ENCODE results near the gene SUDS3.

Gene SUDS3

DNA sequence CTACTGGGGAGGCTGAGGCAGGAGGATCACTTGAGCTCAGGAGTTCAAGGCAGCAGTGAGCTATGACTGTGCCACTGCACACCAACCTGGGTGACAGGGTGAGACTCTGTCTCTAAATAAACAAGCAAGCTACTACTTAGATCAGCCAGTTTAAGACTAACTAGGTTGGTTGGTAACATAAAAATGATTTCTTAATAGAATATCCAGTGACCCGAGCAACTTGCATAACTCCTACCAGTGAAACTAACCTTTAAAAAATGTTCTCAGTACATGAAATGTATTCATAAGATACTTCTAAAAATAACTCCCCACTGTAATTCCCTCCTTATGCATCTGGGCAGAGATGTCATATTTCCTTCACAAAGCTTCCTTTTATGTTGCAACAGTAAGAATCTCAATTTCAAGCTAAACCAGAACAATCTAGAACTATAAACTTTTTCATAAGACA, 19.5 kb upstream of the SUDS3 start:
- DNase-seq (ENCODE audit: low read depth in 2 of 2) = no peak

DNA sequence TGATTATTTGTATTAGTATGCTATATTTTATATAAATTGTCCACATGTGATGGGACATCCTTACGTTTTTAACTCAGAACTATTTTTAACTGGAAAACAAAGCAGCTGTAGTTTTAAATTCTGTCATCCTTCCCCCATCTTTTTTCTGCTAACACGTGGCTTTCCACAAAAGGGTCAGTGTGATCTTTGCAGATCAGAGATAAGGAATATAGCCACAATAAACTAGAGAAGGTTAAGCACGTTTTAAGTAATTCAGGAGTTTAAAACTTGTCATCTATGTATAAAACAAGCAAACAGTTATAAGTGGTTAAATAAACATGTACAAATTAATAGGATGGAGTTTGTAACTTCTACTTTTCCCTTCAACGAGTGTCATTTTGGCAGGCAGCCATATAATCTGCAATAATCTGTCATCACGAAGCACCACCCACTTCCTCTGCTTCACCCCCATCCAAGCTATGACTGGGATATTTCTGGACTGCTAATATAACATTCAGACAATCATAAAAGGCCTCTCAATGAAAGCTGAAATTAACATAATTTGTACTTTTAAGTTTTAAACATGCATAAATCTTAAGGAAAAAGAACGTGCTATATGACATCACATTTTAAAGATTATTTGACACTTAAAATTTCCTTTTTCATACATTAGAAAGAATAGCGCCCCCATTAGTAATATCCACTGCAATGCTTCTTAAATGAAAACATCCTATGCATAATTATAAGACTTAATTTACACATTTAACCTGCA, 18.9 kb upstream of the SUDS3 start:
- peak in 1 of 2 experiments; percentile 29 for DNase-seq (ENCODE audit: low read depth in 2 of 2)

DNA sequence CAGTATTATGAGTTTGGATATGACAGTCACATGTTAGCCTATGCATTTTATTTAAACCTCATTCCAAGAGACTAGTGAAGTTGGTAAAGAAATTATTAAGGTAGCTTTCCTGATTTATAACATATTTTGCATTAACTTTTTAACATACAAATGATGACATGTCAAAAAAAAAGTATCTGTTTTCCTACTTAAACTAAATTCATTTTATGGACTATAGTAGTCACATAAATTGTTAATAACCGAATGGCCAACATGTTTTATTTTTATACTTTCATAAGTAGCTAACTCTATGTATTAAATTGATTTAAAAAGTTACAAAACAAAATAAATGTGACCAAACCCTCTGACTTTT, 18.4 kb upstream of the SUDS3 start:
- no peak for DNase-seq (ENCODE audit: low read depth in 2 of 2)

DNA sequence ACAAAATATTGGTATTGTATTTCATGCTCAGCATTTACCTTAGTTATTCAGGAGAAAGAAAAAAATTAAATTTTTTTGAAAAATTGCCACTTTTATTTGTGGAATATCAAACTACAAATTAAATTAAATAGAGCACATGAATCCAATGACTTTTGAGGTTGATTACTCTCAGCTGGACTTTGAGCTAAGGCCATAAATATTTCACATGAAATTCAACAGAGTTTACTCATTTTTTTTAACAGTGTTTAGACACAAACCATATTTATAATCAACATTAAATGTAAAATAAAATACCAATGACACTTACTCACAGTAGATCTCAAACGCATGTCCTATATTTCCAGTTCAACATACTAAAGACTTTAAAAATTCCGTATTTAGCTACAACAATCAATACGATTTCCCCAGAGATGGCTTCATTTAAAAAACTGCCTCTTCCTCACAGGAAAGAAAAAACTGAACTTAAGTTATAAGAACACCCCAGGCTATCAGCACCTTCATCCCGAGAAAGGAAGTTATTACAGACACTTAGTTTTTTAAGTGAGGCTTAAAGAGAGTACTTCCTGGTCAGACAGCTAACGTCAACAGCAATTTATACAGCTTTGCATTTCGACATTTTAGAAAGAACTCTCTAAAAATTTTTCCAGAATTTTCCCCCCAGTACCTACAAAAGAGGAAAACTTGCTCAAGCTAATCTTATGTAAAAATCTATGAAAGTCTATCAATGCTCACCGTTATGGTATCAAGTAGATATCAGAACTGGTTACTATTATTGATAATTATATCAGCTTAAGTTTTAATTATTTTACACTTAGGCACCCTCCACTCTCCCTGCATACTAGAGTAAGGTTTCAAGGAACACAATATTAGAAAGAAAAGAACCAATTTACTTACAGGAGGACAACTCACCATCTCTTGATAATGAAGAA, 17.5 kb upstream of the SUDS3 start:
- DNase-seq (ENCODE audit: low read depth in 2 of 2) = no peak

DNA sequence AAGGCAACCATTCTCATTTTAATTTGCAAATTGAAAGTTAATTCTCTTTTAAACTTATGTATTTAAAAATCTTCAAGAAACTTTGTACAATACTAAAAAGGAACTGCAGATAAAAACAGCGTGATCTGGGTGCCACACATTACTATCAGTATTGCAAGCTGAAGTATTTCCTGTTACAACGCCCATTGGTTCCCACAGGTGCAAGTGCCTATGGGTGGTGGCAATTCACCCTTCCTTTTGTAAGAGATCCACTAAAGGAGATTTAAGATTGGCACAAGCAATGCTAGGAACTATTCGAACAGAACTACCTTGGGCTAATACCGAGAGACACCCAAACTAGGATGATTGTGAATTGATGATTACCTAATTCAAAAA, 16.8 kb upstream of the SUDS3 start:
- no peak for DNase-seq (ENCODE audit: low read depth in 2 of 2)

DNA sequence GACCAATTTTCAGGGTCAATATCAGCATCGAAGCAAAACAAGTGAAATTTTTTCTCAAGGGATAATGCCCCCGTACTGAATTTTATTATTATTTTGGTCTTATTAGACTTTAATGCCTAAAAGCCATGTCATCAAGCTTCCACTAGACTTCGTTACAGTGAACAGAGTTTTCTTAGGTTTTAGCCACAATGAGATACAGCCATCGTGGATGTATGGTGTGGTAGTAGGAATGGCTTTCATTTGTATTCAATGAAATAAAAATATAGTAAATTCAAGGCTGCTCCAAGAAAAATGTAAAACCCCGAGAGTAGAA, 15.3 kb upstream of the SUDS3 start:
- DNase-seq (ENCODE audit: low read depth in 2 of 2) = no peak

DNA sequence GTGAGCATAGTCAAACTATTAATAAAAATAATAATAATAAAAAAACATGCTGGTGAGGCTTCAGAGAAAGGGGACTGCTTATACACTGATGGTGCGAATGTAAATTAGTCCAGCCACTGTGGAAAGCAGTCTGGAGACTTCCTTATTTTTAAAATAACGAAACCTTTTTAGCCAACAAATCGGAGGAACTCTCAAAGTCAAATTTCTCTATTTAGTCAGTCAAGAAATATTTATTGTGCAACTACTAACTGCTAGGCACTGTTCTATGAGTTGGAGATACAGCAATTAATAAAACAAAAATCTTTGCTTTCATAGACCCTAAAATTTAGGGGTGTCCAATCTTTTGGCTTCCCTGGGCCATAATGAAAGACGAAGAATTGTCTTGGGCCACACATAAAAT, 14.5 kb upstream of the SUDS3 start:
- no peak for DNase-seq (ENCODE audit: low read depth in 2 of 2)

DNA sequence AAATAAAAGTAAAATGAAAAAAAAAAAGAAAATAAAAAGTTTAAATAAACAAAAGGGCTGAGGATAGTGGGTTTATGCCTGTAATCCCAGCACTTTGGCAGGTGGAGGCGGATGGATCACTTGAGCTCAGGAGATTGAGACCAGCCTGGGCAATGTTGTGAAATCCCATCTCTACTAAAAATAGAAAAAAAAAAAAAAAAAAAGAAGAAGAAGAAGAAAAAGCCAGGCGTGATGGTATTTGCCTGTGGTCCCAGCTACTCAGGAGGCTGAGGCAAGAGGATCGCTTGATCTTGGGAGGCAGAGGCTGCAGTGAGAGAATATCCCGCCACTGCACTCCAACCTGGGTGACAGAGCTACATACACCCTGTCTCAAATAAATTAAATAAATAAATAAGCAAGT, 7.5 kb upstream of the SUDS3 start:
- no peak for DNase-seq (ENCODE audit: low read depth in 2 of 2)

DNA sequence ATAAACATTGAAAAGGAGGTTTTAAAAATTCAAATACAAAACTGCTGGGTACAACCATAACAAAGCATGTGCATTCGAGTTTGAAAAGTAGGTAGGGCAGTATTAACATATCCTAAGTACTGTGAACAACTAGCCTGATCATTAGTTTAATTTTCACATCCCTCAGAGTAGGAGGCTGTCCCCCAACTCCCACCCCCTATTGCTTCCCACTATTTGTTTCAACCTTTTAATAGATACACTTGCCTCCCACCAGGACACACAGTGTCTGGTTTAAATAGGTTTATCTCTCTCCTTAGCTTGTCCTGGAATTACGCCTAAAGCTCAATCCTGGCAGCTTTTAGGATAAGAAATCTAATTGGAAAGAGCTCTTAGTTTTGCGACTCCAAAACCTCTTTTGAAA, 5.8 kb upstream of the SUDS3 start:
- no peak for DNase-seq (ENCODE audit: low read depth in 2 of 2)

DNA sequence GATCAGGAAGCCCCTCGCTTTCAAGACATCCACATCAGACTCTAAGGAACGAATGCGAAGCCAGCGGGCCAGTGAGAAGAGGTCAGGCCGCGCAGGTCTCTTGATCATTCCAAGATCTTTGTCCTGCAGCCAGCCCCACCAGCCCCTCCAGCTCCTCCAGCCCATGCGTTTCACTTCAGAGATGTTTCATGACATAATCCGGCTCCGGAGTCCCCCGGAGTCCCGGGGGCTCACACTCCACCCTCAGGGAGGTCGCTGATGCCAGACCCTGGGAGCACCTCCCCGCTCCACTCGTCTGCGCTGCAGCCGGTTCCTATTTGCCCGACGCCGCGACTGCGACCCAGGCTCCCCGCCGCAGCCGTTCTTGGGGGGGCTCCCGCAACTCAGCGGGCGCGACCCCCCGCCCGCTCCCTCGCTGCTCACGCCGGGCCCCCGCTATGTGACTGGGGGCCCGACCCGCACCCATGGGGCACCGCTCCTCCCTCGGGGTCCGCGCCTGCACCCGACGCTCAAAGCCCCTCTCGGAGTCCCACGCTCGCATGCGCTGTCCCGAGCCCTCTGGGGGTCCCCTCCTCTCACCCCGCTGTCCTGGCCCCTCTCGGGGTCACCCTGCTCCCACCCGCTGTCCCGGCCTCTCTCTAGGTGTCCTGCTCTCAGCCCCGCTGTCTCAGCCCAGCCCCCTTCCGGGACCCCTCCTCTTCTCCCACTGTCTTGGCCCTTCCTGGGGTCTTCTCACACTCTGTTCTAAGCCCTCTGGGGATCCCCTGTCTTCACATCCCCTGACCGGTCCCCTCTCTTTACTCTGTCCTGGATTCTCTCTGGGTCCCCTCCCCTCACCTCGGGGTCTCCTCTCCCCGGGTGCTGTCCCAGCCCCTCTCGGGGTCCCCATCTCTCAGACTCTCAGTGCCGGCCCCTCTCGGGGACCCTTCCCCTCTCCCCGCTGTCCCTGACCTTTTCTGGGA, 4.8 kb upstream of the SUDS3 start:
- no peak for DNase-seq (ENCODE audit: low read depth in 2 of 2)

DNA sequence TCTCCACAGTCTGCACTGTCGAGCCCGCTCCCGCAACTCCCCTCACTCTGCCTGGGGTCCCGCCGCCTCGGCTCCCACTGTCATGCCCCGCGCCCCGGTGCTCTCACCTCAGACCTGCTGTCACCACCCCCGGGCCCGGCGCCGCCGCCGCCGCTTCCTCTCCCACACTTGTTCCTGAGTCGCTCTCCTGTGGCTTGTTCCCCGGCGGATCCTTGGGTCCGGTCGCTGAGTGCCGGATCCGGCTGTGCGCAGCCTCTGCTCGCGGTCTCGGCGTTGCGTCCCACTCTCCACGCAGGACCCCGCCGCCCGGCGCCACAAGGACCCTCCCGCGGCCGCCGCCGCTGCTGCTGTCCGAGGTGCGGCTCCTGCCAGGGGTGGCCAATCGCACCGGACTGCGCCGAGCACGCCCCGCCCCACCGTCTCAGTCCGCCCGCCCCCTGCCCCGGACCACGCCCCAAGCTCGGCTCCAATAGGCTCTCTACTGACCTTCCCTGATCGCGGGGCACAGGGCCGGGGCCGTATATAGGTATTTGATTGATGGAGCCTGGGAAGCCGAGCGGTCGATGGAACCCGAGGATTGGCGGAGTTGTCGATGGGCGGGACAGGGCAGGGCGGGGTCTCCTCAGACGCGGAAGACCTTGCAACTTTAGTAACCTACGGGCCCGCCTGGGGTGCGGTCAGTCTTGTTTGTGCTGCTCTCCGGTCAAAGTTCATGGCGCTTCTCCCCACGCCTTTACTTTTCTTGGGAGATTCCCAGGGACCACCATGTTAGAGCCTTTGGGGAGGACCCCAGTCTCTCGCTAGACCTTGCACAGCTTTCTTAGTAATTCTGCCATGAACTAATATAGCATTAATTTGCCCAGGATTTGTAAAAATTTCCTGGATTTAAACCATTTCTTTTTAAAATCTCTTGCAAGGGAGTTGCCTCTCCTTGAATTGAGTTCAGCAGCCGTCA, 3.5 kb upstream of the SUDS3 start, which contains the start of gene TAOK3:
Gene TAOK3, minus strand, starts transcription at position 367 of the 955 bp plus-strand sequence. CDS start 117,340 bp downstream, outside the sequence.
- peak; percentile 94 to 95 for DNase-seq (ENCODE audit: low read depth in 2 of 2)

DNA sequence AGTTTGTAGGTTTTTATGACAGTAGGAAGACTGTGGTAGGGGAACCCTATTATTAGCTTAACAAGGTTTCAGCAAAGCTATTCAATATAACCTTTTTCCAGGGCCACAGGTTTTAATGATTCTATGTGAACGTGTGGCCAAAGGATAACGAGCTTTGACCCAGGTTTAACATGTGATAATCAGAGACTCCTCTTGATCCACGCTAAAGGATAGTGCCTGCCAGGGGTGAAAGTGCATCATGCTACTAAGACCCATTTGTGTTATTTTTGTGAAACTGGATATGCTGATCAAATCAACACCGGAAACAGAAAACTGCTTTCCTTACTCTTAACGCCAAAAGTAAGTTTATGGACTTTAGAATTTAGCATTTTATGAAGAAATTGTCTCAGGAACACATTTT, 2.7 kb upstream of the SUDS3 start:
- no peak for DNase-seq (ENCODE audit: low read depth in 2 of 2)

DNA sequence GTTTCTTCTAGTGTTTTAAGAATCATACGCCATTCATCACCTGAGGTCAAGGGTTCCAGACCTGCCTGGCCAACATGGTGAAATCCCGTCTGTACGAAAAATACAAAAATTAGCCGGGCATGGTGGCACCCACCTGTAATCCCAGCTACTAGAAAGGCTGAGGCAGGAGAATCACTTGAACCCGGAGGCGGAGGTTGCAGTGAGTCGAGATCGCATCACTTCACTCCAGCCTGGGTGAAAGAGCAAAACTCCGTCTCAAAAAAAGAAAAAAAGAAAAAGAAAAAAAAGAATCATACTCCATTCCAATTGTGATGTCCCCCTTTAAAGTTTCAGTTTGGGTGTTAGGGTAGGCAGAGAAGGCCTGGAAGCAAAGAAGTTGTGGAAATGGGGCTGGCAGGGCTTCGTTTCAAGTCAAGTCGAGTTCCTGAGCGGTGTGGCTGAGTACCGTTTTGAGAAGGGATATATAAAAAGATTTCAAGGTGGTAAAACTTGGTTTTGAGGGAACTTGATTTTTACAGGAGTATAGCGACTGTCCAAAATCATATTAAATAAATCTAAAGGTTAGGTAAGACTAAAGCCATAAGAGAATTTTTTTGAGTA, 2.1 kb upstream of the SUDS3 start:
- DNase-seq (ENCODE audit: low read depth in 2 of 2) = no peak

DNA sequence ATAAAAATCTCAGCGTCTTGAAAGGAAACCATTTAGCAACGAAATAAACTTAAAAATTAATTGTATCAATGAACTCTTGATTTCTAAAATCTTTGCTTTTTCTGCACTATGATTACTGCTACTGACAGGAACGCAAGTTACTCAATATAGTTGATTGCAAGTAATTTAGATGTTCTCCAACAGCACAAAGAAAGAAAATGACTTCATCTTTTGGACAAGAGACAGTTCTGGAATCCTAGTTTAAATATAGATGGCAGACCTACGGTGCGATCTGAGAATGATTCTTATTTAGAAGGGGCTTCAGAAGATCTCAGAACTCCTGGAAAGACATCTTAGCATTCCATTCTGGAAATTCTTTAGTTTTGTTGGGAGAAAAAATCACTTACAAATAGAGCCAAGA, 1.4 kb upstream of the SUDS3 start:
- no peak for DNase-seq (ENCODE audit: low read depth in 2 of 2)

DNA sequence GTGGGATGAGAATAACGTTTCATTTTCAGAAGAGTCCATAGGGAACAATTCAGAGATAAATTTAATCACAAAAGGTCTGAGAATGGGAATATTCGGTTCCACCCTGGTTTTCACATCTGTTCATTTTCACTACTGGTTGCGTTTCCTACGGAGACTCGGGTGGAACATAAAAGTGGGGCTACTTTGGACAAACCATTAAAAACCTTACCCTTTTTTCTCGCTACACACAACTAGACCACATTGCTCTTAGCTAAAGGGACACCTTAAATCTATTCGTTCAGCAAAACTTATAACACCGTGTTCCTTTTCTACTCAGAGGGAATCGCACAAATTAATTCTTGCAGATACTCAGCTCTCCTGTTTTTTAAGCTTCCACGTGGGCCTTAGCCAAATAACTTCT, 1.0 kb upstream of the SUDS3 start:
- DNase-seq (ENCODE audit: low read depth in 2 of 2) = no peak

DNA sequence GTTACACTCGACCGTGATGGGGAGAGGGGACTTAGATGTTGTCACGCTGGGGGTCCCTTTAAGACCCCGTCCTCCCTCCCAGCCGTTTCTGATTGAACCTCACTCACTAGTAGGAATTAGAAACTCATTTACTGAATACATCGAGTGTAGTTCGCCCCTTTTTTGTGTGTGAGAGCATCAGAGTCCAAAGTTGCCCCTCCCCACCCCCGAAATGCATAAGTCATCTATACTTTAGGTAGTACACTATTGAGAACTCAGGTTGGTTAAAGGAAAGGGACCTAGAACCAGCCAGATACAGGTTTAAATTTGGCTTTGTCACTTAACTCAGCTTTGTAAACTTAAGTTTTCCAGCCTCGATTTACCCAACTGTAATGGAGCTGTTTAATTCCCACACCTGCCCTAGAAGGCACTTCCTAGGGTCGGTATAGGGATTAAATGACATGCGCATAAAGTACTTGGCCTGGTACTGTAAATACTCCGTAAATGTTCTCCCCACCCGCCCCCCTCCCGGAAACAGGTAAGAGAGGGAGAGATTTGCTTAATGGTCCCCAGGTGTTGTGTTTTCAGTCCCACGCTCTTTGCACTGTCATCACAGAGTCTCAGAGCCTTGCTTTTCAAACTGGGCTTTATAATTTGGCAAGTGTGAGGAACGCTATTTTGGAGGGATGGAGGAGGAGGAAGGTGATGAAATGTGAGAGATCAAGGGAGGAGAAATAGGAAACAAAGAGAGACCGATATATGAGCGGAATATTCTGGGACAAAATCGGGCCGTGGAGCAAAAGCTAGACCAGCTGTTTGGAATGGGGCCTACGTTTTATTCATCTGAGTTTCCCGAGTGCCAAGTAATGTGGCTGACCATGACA, 897 bp downstream of the SUDS3 start:
- no peak for DNase-seq (ENCODE audit: low read depth in 2 of 2)

DNA sequence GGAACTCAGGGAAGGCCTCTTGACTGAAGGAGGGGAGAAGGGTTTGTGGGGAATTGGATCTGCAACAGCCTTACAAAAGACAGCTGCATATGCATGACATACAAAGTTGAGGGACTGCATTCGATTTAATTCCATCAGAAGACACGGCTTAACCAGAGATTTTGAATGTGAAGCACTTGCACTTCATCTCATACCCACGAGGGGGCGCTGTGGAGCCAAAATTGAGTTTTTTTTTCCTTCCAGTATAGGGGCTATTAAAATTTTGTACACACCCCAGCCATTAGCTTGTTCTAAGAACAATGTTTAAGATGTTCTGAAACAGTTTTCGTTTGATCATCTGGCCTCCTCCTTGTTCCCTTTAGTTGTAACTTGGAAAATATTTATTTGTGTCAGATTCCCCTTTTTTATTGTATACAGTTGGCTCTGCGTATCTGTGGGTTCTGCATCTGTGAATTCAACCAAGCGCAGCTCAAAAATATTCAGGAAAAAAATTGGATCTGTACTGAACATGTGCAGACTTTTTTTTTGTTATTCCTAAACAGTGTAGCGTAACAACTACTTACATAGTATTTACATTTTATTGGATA, 1.6 kb downstream of the SUDS3 start:
- DNase-seq (ENCODE audit: low read depth in 2 of 2) = peak in 1 of 2 experiments; percentile 72

DNA sequence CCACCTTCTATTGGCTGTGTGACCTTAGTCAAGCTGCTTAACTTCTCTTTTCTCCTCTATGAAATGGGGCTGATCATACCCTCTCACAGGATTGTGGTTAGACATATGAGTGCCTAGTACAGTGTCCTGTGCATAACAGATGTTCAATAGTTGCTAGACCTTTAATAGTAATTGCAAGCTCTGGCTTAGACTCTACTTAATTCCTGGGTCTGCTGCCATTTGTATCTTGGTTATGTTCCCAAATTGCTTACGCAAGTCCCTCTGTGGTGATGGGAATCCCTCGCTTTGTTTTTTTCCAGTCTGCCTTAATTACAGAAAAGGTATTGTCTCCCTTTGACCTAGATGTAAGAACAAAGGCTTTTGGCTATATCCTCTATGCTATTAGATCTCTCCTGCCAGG, 15.1 kb downstream of the SUDS3 start:
- no peak for DNase-seq (ENCODE audit: low read depth in 2 of 2)

DNA sequence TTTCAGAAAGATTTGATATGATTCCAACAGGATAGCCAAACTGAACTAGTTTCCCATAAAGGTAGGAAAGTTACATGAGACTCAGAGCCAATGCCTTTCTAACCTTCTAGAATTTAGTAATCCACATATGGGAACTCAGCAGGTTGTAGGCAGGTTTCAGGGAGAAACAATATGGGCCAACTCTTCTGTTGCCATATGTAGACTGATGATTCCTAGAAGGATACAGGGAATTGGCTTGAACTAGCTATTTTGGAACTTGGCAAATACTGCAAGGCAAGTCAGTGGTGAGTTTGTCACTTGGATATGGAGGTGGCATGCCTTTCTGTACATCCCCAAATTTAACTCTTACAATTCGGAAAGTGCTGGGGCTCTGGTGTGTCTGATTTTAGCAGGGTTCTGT, 15.5 kb downstream of the SUDS3 start:
- DNase-seq (ENCODE audit: low read depth in 2 of 2) = no peak
